Middle frontal gyrus (tissue), 1 donor: ENCODE measurements around the gene CBLC.

ENCODE experiments used
- DNase-seq: peaks from one replicate; pipeline ENCODE4 v3.0.0-alpha.2; 2015; ENCODE audit warnings: low spot score; ENCODE audit errors: extremely low spot score

The CBLC gene

DNA sequence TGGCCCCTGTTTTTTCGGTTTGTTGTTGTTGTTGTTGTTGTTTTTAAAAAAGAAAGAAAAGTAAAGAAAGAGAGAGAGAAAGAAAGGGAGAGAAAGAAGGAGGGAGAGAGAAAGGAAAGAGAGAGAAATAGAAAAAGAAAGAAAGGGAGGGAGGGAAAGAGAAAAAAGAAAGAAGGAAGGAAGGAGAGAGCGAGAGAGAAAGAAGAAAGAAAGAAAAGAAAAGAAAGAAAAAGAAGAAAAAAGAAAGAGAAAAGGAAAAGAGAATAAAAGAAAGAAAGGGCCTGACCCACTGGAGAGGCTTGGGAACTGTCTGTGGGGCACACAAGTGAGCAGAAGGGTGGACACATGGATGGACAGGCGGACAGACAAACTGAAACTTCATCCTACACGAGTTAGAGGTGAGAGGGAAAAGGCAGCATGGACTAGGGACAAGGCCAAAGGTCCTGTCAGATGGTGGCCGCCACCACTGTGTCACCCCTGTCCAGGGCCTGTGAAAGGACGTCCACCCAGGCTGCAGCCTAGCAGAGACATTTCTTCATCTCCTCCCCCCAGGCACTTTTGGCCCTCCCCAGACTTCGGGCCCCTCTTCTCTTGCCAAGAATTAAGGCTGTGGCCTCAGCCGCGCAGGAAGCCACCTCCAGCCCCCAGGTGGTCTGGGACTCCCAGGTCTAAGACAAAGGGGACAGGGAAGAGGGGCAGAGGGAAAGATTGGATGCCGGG lies 22.1 kb downstream of the CBLC start:
- DNase-seq: no peak

DNA sequence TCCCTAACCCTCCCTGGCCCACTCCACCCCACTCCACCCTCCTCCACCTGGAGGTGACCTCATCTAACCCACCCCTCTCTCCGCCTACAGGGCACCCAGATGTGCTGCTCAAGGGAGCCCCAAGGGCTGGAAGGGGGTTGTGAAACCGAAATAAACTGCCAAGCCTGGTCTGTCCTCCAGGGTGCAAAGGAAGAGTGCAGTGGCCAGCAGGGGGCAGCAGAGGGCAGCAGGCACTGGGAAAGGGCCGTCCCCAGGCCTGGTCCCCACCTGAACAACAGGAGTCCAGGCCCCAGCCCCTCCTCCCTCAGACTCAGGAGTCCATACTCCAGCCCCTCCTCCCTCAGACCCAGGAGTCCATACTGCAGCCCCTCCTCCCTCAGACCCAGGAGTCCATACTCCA lies 22.8 kb downstream of the CBLC start:
- DNase-seq: no peak

DNA sequence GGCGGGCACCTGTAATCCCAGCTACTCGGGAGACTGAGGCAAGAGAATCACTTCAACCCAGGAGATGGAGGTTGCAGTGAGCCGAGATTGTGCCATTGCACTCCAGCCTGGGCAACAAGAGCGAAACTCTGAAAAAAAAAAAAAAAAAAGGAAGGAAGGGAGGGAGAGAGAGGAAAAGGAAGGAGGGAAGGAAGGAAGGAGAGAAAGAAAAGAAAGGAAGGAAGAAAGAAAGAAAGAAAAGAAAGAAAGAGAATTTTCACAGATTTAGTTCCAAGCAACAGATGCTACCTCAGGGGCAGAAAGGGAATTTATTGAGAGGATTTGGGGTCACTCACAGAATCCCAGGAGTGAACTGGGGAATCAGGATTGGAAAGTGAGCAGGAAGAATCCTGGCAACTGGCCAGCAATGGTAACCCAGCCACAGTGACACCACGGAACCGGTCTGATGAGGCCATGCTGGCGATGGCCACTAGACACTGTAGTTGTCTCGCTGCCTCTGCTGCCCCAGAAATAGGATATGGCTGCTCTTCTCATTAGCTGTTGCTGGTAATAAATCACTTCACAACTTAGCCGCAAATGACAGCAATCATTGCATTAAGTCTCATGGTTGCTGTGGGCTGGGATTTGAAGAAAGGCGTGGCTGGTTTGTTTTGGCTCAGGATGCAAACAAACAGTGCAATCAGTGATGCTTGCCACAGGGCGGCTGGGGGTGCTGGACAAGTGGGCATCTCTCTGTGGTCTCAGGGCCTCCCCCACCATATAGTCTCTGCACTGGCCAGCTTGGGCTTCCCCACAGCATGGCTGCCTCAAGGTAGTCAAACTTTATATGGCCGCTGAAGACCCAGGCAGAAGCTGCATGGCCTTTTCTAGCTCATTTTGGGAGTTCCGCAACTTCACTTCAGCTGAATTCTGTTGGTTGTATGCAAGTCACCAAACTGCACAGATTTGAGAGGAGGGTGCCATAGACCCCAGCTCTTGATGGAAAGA lies 26.0 kb downstream of the CBLC start:
- no peak for DNase-seq

DNA sequence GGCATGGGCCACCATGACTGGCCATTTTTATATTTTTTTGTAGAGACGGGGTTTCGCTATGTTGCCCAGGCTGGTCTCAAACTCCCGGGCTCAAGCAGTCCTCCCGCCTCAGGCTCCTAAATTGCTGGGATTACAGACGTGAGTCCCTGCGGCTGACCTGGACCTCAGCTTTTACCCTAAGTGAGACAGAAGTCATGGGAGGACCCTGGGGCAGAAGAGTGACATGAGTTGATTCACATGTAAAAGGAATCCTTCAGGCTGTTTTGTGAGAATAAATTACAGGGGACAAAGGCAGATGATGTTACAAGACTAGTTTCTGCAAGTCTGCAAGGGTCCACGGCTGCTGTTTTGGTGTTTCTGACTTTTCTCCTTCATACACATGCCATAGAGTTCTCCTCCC lies 28.6 kb downstream of the CBLC start:
- no peak for DNase-seq

DNA sequence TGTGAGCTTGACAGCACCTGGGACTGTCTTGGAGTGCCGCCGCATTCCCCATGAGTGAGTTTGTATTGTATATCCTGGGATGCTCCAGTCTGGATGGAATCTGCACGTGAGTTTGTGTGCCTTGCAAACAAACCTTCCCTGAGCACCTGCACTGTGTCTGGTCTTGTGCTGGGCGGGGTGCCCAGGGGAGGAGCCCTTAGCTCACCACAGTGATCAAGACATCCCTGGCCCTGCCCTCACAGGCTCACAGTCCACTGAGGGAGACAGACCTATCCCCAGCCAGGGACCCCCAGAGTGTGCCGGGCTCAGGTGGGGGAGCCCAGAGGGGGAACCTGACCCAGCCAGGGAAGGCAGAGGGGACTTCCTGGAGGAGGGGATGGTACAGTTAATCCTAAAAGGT lies 29.5 kb downstream of the CBLC start:
- no peak for DNase-seq

DNA sequence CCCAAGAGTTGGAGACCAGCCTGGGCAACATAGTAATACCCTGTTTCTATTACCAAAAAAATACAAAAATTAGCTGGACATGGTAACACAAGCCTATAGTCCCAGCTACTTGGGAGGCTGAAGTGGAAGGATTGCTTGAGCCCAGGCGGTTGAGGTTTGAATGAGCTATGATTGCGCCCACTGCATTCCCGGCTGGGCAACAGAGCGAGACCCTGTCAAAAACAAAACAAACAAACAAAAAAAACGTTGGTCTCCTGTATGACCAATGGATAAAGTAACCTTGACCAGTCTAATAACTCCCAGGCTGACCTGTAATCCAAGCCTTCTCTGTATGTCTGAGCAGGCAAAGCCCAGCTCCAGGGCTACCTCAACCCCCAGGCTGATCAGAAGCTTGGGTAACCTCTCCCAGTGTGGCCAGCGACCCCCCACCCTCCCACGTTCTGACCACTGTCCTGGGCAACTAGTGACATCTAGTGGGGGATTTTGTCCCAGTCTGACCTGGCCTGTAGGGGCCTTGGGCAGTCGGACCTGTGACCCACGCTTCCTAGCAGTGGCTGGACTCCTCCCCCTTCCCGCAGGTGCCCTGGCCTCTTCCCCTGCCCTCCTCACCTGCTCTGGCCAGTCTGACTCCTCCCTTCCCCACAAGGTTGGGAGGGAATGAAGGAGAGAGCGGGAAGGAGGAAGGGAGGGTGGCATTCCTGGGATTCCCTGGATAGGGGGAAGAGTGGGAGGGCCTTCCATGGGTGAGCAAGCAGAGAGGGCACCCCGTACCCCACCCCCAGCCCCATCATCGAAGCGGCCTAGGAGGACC lies 30.2 kb downstream of the CBLC start:
- no peak for DNase-seq

DNA sequence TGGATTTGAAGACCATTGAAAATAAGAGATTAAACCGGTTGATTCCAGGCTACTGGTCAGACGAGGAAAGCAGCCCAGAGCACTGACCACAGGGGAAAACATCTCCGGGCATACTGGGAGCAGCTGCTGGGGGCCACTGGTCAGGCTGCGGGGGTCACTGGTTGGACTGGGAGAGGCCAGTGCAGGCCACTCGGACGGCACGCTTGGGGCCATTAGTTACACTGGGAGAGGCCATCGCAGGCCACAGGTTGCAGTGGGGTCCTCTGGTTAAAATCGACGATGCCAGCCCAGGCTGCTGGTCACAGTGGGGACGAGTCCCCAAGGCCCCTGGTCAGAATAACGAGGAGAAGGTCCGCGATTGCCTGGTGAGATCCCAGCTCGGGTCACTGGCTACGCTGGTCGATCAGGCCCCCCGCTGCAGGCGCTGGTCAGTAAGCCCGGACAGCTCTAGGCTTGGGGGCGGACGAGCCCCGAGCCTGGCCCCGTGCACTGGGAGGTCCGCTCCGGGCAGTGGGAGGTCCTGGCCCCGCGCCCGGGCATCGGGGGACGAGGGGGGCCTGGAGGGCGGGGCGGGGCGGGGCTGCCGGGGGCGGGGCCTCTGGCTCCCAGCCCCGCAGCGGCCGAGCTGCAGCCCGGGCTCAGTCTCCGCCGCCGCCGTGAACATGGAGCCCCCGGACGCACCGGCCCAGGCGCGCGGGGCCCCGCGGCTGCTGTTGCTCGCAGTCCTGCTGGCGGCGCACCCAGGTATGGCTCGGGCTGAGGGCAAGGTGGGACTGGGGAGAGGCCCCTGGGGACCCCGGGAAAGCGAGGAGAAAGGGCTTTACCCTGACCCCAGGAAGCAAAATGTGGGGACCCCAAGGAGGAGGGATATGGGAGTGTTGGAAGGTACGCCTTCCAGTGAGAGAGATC lies 31.0 kb downstream of the CBLC start, which contains the start of gene BCAM:
Gene BCAM (plus strand): TSS at position 641 of the 909 bp plus-strand sequence. CDS start 22 bp downstream, at position 663.
- no peak for DNase-seq

DNA sequence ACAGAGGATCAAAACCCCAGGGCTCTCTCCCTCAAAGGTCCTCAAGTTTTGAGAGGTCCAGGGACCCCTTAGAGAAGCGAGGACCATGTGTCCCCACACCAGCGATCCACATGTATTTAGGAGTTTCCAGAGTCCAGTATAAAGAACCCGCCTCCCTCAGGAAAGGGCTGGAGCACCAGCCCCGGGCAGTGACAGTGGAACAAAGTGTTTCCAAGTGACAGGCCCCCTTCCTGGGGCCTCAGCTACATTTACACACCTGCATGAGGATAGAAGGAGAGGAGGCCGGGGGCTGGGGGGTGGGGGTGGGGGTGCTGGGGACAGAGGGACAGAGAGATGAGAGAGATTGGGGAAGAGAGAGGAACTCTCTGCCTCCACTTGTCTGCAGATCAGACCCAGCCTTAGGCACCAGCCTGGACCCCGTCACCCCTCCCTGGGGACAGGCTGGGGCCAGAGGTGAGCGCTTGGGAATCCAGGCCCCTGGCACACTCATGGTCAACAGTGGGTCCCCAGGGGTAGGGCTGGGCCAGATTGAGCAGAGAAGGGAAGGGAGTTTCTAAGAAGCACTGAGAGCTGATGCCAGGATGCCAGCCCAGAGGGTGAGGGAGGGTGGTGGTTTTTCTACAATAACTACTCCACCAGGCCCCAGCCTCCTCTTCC lies 32.0 kb downstream of the CBLC start:
- DNase-seq: no peak

DNA sequence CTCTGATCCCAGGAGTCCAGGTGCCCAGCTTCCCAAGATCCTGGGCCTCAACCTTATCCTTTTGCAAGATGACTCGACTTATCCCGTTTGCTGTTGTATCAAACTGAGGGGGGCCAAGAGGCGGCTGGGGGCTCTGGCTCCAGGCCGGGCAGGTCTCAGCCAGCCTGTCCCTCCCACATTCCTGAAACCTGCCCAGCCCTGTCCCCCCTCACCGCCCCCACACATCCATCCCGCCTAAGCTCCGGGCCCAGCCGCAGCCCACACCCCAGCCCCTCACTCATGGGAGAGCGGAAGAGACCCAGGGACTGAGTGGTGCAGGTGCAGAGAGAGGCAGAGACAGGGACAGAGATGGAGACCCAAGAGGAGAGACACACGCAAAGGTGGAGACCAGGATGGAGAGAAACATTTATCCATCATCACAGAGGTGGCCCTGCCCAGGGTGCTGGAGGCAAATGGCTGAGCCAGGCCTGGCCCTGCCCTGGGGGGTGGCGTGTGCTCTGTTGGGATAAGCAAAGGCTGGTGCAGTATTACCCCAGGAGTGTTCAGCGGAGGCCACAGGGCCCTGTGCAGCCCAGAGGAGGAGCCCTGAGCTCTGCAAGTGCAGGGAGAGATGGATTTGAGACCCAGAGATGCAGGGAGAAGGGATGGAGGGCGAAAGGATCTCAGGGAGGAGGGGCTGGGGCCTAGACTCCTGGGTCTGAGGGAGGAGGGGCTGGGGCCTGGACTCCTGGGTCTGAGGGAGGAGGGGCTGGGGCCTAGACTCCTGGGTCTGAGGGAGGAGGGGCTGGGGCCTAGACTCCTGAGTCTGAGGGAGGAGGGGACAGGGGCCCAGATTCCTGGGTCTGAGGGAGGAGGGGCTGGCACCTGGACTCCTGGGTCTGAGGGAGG lies 32.8 kb downstream of the CBLC start:
- DNase-seq: no peak

DNA sequence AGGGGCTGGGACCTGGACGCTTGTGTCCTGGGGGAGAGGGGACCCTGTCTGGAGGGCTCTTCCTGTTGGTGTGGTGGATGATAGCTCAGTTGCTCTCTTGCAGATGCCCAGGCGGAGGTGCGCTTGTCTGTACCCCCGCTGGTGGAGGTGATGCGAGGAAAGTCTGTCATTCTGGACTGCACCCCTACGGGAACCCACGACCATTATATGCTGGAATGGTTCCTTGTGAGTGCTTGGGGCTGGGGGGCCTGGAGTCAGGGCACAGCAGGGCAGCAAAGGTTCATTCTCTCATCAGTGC lies 33.4 kb downstream of the CBLC start:
- DNase-seq: no peak

DNA sequence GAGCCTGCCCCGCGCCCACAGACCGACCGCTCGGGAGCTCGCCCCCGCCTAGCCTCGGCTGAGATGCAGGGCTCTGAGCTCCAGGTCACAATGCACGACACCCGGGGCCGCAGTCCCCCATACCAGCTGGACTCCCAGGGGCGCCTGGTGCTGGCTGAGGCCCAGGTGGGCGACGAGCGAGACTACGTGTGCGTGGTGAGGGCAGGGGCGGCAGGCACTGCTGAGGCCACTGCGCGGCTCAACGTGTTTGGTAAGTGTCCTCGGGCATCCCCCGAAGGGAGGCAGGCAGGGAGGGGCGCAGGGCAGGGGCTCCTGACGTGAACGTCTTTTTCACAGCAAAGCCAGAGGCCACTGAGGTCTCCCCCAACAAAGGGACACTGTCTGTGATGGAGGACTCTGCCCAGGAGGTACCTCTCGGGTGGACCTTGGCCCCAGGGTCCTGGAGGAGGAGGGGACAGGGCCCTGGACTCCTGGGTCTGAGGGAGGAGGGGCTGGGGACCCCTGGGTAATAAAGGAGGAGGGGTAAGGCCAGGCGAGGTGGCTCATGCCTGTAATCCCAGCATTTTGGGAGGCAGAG lies 34.5 kb downstream of the CBLC start:
- no peak for DNase-seq

DNA sequence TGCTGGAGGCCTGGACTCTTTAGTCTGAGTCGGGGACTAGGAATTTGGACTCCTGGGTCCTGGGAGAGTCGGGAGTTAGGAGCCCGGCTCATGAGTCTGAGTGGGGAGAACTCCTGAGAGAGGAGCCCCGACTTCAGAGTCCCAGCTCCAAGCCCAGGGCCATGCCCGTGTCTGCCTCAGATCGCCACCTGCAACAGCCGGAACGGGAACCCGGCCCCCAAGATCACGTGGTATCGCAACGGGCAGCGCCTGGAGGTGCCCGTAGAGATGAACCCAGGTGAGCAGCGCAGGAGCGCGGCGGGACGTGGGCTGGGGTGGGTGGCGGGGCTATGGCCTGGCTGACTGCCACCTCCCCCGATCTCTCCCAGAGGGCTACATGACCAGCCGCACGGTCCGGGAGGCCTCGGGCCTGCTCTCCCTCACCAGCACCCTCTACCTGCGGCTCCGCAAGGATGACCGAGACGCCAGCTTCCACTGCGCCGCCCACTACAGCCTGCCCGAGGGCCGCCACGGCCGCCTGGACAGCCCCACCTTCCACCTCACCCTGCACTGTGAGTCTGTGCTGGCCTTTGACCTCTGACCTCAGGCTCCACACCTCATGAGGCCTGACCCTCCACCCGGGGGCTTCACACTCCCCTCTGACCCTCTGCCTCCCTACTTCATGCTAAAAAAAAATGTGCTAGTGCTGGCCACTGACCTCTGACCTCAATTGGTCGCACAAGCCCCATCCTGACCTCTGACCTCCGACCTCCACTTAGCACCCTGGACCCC lies 35.6 kb downstream of the CBLC start:
- DNase-seq: no peak

DNA sequence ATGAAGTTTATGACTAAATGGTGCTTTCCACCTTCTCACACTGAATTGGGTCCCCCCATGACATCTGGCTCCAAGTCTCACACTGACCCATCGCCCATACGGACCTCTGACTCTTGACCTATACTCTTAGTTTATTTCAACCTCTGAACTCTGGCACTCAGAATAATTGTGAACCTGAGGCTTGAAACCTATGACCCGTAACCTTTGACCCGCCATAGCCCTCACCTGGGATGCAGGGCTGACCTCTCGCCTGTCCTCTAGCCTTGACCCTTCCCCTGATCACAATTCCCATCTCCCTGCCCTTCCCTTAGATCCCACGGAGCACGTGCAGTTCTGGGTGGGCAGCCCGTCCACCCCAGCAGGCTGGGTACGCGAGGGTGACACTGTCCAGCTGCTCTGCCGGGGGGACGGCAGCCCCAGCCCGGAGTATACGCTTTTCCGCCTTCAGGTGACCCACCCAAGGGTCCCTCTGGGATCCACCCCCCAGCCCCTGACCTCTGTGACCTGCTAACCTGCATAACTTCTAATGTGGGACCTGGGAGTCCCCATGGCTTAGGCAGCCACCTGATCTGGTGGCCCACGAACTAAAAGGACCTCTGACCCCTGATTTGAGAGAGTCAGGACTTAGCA lies 36.3 kb downstream of the CBLC start:
- no peak for DNase-seq

DNA sequence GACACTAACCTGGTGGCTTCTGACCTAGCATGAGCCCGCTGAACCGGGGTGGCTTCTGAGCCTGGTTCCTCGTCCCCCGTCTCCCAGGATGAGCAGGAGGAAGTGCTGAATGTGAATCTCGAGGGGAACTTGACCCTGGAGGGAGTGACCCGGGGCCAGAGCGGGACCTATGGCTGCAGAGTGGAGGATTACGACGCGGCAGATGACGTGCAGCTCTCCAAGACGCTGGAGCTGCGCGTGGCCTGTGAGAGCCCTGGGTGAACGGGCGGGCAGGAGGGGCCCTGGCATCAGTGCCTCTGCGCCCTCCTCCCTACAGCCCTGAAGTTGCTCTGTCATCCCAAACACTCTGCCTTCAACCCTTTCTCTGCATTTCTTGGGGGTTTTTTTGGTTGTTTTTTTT lies 36.8 kb downstream of the CBLC start:
- DNase-seq: no peak

DNA sequence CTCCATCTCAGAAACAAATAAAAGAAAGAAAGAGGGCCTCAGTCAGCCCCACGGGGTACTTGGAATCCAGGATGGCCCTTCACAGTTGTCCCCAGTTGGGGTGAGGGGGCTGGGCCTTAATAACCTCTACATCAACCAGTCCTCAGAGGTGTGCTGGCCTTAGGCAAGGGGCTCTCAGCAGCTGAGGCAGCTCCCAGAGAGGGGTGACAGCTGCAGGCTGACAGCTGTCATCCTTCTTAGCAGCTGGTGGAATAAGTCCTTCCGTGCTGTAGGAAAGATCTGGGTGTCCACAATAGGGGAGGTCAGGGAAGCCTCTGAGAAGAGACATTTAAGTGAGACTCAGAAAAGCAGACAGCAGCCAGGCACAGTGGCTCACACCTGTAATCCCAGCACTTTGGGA lies 38.6 kb downstream of the CBLC start:
- DNase-seq: no peak

DNA sequence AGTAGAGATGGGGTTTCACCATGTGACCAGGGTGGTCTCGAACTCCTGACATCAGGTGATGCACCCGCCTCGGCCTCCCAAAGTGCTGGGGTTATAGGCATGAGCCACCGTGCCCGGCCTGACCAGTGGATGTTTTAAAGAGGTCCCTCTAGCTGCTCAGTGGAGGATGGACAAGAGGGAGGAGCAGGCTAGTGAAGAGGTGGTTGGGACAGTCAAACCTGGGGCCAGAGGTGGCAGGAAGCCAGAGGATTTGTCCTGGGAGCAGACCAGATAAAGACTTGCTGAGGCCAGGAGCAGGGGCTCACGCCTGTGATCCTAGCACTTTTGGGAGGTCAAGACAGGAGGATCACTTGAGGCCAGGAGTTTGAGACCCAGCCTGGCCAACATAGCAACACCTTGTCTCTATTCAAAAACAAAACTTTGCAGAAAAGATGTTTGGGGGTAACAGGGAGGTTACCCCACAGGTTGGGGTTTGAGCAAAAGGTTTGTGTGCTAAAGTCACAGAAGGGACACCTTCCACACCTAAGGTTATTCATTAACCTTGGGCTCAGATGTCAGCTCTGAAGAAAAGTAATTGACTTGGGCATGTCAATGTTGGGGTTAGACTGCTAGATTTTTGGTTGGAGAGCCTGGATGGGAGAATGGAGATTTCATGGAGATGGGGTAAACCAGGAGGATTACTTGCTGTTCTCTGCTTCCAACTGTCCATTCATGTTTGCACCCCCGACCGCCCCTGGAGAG lies 40.2 kb downstream of the CBLC start:
- DNase-seq: no peak

DNA sequence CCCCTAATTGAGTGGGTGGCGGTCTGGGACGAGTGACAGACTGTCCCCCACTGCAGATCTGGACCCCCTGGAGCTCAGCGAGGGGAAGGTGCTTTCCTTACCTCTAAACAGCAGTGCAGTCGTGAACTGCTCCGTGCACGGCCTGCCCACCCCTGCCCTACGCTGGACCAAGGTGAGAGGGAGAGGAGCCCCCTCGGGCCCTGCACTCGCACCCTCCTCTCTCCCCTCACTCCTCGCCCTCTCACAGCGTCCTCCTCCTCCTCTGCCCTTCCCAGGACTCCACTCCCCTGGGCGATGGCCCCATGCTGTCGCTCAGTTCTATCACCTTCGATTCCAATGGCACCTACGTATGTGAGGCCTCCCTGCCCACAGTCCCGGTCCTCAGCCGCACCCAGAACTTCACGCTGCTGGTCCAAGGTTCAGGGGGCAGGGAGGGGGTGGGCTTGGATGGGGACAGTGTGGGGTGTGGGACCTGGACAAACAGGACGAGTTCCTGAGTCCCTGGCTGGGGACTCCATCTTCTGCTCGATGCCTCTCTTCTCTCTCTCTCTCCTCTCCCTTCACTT lies 40.9 kb downstream of the CBLC start:
- DNase-seq: no peak
